Esophagus squamous epithelium (tissue), 4 donors: Measurements from ENCODE around the gene GBA2.

Experiments
- POLR2A ChIP-seq, 4 donors: fragments of 450-650 bp; IDR thresholded peaks; one replicate each; pipeline ENCODE4 v1.6.1; 2017; ENCODE audit warnings: antibody characterized with exemption in 4 of 4, mild to moderate bottlenecking in 4 of 4, moderate library complexity in 3 of 4
- TF ChIP-seq, protein P1 (sequence below), 6 experiments: fragments of 450-650 bp in 4 of 6; fragments of 200-600 bp in 2 of 6; sonication (generic) in 2 of 6; IDR thresholded peaks; one replicate each; pipeline ENCODE4 v1.5.1; 2016 to 2019; ENCODE audit warnings: antibody characterized with exemption in 6 of 6, mild to moderate bottlenecking in 4 of 6, moderate library complexity in 4 of 6

DNA sequence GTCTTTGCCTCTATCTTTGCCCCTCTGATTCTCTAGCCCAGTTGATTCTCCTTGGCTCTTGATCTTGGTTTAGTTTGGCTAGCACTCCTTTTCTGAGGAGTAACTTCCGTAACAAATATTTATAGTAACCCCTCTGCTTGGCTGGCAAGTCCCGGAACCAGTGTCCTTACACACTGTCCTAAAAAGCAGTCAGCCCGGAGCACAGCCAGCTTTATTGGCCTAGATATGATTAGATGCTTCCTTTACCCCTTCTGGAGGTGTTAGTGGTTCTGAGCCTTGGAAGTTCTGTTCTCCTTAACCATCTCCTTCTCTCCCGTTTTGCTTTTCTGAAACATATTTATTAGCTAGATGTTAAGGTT is 22.0 kb upstream of the GBA2 start:
- TF ChIP-seq, protein P1, sequence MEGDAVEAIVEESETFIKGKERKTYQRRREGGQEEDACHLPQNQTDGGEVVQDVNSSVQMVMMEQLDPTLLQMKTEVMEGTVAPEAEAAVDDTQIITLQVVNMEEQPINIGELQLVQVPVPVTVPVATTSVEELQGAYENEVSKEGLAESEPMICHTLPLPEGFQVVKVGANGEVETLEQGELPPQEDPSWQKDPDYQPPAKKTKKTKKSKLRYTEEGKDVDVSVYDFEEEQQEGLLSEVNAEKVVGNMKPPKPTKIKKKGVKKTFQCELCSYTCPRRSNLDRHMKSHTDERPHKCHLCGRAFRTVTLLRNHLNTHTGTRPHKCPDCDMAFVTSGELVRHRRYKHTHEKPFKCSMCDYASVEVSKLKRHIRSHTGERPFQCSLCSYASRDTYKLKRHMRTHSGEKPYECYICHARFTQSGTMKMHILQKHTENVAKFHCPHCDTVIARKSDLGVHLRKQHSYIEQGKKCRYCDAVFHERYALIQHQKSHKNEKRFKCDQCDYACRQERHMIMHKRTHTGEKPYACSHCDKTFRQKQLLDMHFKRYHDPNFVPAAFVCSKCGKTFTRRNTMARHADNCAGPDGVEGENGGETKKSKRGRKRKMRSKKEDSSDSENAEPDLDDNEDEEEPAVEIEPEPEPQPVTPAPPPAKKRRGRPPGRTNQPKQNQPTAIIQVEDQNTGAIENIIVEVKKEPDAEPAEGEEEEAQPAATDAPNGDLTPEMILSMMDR (IDR thresholded peaks at IDR 0.05) = no peak
- TF ChIP-seq POLR2A (IDR thresholded peaks at IDR 0.05) = no peak
